Dermis microvascular lymphatic vessel endothelial cell (primary cell): ENCODE data around the gene SLC35G3. TPM values are rescaled to one million over a fixed set of nuclear protein-coding genes. Genes with fewer than 3 reads are reported as not detected.
"Not testable (repeated sequence)": the region's sequence is repeated elsewhere in the genome, so short reads cannot be mapped to it uniquely, and the experiment has no call there.

ENCODE experiments used
- DNase-seq, 2 donors: peaks; one replicate each; pipeline versions ENCODE4 v3.0.0 to v3.0.0-alpha.2; 2010; ENCODE audit warnings: low read depth in 2 of 2
- total RNA-seq: library from RNA; depleted of rRNA; stranded (reverse); fragments of >200 nt; gene quantifications from 2 replicates; pipeline ENCODE4 v1.2.1, GENCODE V29; 2014

The SLC35G3 gene
- total RNA-seq, 1 donor from 2014 or later, result not detected

DNA sequence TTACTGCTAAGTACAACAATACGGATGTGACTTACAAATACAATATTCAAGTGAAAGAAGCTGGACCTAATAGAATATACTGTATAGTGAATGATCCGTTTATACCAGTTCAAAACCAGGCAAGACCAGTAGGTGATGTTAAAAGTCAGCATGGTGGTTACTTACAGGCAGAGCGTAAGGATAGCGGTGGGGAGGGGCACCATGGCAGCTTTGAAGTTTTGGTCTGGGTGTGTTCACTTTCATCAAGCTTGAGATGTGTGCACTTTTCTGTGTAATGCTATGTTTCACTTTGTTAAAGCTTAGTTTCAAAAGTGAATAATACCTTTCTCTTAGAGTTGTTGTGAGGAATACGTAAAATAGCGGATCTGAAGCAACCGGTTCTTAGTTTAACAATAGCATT, 16.5 kb upstream of the SLC35G3 start:
- DNase-seq, result no peak

DNA sequence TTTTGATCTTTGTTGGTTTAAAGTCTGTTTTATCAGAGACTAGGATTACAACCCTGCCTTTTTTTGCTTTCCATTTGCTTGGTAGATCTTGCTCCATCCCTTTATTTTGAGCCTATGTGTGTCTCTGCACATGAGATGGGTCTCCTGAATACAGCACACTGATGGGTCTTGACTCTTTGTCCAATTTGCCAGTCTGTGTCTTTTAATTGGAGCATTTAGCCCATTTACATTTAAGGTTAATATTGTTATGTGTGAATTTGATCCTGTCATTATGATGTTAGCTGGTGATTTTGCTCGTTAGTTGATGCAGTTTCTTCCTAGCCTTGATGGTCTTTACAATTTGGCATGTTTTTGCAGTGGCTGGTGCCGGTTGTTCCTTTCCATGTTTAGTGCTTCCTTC, 8.4 kb upstream of the SLC35G3 start:
- not testable (repeated sequence) for DNase-seq

DNA sequence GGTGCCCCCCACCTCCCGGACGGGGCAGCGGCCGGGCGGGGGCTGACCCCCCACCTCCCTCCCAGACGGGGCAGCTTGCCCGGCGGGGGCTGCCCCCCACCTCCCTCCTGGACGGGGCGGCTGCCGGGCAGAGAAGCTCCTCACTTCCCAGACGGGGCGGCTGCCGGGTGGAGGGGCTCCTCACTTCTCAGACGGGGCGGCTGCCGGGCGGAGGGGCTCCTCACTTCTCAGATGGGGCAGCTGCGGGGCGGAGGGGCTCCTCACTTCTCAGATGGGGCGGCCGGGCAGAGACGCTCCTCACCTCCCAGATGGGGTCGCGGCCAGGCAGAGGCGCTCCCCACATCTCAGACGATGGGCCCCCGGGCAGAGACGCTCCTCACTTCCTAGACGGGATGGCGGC, 869 bp upstream of the SLC35G3 start:
- DNase-seq, result not testable (repeated sequence)

DNA sequence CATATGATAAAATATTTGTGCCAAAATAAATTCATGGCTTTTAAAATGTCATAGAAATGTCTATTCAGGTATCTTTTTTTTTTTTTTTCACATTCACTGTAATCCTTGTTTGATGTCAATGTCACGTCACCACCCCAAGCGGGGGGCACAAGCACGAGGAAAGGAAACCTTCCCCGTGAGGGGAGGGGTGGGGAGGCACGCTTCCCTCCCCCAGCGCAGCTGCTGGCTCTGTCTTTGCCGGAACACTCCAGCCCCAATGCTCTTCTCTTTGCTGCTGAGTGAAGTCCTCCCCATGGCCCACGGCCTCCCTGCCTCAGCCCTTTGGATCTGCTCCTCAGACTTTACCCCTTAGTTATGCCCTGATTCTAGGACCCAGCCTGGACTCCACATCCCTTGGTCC, 1.5 kb downstream of the SLC35G3 start:
- DNase-seq, result no peak

DNA sequence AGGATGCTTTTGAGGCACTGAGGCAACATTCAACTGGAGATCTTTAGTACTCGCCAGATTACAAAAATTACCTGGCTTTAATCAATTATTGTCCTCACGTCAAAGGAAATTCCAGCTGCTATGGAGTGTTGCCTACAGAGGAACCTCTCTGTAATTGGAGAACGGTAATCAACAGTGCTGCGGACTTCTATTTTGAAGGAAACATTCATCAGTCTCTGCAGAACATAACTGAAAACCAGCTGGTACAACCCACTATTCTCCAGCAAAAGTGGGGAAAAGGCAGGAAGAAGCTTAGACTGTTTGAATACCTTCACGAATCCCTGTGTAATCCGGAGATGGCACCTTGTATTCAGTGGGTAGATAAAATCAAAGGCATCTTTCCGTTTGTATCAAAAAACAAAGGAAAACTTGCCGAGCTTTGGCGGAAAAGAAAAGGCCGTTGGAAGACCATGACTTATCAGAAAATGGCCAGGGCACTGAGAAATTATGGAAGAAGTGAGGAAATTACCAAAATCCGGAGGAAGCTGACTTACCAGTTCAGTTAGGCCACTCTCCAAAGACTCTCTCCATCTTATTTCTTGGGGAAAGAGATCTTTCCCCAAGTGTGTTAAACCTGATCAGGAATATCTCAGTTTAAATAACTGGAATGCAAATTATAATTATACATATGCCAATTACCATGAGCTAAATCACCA, 3.0 kb downstream of the SLC35G3 start:
- DNase-seq, result peak in 1 of 2 donors; percentile 30

DNA sequence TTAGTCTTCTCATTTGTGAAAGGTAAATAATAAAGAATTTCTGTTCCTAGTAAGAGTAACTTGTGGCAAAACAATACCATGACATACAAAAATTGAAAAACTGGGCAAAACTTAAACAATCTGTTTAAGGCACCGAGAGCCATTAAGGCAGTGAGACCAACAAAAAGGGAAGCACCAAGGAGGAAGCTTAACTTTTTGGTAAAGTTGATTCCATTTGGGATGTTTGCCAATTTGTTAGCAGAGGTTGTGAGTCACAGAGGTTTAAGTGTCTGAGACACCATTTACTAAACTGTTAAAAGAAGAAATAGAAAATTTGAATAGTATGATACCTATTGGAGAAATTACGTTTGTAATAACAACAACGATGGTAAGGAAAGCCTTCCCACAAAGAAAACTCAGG, 4.9 kb downstream of the SLC35G3 start:
- peak in 1 of 2 donors; percentile 12 for DNase-seq

DNA sequence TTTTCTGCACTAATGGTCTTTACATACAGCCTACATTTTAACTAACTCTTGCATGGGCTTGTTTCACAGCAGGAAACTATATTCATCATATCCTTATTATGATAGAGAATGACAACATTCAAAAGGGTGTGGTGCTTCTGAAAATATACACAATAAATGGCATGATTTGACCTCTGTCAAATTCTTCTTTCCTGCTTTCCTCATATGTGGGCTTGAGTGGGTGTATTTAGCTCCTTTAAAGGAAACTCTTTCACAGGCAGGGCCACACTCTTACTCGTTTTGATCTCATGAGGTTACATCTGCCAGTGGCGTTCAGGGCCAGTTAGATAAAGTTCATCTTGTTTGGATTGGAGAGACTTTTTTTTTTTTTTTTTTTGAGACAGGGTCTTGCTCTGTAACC, 6.1 kb downstream of the SLC35G3 start:
- DNase-seq, result peak in 1 of 2 donors; percentile 5

DNA sequence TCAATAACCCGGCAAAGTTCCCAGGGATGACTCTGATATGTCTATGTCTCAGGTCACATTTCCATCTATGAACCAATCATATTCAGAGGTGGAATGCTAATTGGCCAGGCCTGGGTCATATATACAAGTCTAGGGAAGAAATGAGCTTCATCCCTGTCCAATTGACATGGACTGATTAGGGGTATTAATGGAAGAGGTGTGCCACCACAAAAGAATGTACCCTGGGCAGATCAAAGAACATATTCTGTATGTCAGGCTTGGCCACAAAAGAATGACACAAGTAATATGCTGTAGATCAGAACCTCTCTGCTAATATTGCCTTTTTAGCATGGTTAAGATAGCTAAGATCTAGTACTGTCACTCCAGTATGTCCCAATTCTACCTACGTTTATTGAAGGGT, 6.7 kb downstream of the SLC35G3 start:
- no peak for DNase-seq

DNA sequence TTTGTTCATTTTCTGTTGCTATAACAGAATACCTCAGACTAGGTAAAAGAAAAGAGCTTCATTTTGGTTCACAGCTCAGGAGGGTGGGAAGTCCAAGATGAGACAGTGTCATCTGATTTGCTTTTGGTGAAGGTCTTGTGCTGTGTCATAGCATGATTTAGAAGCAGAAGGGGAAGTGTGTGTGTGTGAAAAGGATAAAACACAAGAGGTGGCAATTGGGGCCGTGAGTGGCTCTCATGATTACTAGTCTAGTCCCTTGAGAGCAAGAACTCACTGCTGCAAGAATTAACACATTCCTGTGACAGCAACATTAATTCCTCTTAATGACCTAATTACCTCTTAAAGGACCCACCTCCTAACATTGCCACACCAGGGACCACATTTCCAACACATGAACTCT, 8.3 kb downstream of the SLC35G3 start:
- no peak for DNase-seq

DNA sequence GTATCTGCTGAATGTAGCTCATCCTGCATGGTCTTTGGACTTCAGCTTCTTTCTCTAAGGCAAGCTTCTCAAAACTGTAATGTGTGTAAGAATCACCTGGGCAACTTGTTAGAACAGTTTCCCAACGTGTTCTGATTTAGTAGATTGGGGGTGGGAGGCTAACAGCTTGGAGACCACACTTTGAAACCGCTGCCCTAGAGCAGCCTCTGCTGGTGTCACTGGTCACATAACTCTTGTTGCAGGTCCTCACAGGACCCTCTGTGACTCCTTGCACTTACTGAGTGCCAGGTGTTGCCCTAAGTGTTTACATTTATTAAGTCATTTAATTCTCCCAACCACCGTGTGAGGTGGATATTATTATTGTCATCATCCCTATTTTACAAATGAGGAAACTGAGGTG, 9.9 kb downstream of the SLC35G3 start:
- no peak for DNase-seq

DNA sequence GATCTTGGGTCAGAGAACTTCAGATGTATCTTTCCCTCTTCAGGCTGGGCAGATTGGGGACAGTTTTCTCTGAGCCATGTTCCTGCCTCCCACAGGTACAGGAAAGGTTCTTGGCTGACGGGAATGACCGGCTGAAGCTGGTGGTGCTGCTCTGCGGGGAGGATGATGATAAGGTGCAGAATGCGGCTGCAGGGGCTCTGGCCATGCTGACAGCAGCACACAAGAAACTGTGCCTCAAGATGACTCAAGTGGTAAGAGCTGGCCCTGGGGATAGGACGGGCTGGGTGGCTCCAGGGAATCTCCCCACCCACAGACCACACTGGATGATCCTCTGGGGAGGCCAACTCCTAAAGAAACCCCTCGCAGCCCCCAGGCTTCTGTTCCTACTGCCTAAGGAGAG, 10.9 kb downstream of the SLC35G3 start:
- DNase-seq, result no peak

DNA sequence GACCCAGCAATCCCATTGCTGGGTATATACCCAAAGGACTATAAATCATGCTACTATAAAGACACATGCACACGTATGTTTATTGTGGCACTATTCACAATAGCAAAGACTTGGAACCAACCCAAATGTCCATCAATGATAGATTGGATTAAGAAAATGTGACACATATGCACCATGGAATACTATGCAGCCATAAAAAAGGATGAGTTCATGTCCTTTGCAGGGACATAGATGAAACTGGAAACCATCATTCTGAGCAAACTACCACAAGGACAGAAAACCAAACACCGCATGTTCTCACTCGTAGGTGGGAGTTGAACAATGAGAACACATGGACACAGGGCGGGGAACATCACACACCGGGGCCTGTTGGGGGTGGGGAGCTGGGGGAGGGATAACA, 14.8 kb downstream of the SLC35G3 start:
- not testable (repeated sequence) for DNase-seq

DNA sequence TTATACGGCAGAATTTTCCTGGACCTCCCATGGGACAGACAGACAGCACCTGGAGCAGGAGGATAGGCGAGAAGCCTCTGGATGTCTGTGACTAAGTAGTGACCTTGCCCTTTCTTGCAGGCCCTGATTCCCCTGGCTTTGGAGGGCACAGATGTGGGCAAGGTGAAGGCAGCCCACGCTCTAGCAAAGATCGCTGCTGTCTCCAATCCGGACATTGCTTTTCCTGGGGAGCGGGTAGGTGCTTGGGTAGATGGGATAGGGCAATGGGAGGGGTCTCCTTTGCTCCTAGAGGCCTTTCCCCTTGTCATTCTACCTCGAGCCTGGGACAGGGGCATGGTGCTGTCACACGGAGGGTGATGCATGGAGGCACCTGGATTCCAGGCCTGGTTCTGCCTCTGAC, 17.3 kb downstream of the SLC35G3 start:
- no peak for DNase-seq

DNA sequence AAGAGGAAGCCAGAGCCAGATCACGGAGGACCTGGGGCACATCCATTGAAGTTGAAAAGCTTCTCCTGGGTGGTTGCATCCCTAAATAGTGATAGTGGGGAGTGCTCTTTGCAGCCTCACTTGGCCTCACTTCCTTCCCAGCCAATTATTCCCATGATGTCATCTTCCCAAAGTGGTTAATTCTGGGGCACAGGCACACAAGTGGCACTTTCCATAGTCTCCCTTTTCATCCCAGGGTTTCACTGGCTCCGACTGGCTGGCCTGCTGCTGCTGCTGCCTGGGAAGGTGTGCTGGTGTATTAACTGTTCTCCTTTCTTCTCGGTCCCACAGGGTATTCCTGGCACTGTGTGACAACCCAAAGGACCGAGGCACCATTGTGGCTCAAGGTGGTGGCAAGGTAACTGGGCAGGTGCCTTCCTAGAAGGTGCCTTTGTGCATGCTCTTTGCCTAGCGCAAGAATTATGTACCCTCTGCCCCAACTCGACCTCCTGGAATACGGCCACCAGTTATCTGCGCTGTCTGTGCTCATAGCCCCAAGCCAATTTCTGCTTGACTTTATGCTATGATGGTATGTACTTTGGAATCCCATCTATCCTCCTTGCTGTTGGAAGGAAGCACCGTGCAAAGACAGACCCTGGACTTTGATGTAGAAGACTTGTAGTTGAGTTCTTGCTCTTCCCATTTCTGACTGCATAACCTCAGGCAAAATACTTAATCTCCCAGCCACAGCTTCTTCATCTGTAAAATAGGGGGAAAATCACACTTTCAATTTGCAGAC, 18.4 kb downstream of the SLC35G3 start:
- no peak for DNase-seq

DNA sequence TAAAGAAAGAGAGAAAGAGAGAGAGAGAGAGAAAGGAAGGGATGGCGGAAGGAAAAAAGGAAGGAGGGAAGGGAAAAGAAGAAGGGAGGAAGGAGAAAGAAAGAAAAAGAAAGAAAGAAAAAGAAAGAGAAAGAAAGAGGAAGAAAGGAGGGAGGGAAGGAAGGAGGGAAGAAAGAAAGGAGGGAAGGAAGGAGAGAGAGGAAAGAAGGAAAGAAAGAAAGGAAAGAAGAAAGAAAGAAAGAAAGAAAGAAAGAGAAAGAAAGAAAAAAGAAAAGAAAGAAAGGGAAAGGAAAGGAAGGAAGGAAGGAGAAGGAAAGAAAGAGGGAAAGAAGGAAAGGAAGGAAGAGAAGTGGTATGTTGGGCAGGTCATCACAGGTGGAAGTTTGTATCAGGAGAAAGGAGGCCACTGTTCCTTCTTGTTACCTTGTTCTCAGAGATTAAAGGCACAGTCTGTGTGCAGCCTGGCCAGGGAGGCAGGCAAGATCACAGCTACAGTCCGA, 19.3 kb downstream of the SLC35G3 start:
- DNase-seq, result no peak

DNA sequence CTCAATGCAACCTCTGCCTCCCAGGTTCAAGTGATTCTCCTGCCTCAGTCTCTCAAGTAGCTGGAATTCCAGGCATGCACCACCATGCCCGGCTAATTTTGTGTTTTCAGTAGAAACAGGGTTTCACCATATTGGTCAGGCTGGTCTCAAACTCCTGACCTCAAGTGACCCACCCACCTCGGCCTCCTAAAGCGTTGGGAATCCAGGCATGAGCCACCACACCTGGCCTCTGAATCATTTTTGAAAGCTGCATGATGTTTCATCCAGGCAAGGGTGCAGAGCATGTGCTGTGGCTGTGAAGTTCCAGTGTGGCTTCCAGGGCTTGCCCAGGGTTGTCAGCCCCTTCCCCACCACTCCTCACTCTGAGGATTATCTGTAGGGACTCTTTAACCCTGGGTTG, 21.9 kb downstream of the SLC35G3 start:
- not testable (repeated sequence) for DNase-seq

DNA sequence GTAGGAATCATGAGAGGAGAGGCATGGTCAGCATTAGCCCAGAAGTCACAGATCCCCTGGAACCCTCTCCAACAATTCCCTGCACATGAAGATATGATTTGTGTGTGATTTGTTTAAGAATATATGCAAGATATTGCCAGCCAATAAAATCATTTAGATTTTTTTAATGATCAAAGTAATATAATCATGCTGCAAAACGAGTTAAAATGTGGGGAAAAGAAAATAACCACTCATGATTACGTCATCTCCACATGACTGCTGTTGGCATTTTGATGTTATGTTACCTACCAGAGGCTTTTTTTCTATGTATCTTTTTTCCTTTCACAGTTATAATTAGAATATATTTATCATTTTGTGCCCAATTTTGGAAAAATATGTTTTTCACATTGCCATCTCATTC, 22.4 kb downstream of the SLC35G3 start:
- DNase-seq, result peak in 1 of 2 donors; percentile 30

DNA sequence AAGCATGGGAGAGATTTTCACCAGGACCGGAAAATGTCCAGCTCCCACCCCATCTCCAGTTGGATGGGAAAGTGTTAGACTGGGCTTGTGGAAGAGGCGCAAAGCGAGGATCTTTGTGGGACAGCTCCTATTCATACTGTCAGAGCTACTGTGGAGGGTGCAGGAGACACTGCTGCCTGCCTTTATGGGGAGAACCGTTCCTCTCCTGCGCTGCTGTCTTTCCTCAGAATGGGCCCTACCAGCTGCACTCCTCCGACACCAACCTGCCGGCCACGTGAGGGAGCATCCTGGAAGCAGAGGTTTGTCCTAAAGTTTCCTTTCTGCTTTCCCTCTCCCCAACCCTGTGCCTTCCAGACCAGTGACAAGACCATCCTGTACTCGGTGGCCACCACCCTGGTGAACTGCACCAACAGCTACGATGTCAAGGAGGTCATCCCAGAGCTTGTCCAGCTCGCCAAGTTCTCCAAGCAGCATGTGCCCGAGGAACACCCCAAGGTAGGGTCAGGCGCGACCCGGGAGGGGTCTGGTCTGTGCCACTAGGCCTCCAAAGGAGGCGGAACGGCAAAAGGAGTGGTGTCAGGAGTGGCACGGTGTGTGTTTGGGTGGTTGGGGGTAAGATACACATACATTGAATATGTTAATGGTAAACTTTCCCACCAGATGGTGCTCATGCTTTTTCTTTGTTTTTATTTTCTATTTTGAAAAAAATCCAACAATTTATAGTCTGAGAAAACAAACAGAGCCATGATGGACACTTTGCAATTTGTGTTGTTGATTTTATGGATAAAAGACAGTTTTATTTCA, 23.0 kb downstream of the SLC35G3 start:
- DNase-seq, result peak; percentile 28 to 44

DNA sequence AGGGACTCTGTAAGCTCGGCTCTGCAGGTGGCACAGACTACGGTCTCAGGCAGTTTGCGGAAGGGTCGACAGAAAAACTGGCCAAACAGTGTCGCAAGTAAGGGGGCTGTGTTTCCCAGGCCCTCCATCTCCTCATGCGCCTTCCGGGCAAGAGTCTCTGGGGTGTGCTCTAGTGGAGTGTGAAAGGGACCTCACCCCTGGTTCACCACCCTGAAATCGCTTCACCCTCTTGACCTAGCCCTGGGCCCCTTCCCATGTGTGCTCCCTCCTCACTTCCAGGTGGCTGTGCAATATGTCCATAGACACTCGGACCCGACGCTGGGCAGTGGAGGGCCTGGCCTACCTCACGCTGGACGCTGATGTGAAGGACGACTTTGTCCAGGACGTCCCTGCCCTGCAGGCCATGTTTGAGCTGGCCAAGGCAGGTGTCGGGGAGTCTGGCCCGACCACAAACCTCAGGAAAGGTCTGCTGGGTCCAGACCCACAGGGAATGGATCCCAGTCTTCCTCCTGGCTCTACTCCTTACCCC, 24.3 kb downstream of the SLC35G3 start:
- DNase-seq, result no peak

DNA sequence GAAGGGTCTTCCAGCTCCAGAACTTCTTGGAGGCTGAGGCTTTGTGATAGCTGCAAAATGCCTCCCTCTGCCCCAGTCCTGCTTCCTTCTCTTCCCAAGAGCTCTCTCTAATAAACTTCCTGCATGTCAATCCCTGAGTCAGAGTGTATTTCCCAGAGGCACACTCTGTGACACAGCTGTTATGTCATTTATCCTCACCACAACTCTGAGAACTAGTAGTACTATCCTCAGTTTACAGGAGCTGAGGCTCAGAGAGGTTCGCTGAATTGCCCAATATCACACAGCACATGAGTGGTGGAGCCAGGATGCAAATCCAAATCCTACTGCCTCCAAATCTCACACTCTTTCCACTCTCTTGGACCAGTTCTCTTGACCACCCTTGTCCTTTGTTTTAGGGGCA, 26.5 kb downstream of the SLC35G3 start:
- DNase-seq, result no peak

DNA sequence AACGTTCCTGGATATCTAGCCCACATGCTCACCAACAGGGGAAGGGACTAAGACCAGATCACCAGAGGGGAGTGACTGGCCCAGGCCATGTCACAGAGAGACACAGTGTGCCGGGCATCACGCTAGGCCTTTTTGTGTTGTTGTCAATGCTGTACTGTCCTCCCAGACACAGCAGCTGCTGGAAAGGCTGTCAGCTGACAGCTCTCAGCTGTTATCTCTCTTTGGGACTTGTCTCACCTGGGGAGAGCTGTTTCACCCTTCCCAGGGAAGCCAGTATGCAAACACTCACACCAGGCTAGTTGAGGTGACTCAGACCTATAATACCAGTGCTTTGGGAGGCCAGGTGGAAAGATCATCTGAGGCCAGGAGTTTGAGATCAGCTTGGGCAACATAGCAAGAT, 27.1 kb downstream of the SLC35G3 start:
- DNase-seq, result no peak

DNA sequence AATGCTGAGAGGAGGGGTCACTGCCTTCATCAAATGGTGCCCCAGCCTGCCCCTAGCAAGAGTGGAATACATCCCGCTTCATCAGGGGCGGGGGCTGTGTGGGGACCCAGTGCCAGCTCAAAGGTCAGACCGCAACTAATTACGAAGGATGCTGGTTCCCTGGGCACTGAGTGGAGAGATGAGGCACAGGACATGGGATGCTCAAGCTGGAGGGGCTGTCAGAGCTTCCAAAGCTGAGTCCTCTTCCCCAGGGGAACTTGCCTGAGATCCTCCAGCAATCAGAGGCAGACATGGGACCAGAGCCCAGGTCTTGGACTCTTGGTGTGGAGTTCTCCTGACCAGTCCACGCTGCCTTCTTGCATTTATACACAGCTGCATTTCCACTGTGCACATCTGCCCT, 27.7 kb downstream of the SLC35G3 start:
- DNase-seq, result no peak
